HG02973 (cell line): ENCODE measurements around the gene BAIAP2L1.

ENCODE experiments used
- ATAC-seq: cut with Tn5 transposase; IDR thresholded peaks from one replicate; pipeline ENCODE4 v1.9.1; 2021; ENCODE audit warnings: moderate library complexity; ENCODE audit not compliant: unreplicated experiment

Gene BAIAP2L1

DNA sequence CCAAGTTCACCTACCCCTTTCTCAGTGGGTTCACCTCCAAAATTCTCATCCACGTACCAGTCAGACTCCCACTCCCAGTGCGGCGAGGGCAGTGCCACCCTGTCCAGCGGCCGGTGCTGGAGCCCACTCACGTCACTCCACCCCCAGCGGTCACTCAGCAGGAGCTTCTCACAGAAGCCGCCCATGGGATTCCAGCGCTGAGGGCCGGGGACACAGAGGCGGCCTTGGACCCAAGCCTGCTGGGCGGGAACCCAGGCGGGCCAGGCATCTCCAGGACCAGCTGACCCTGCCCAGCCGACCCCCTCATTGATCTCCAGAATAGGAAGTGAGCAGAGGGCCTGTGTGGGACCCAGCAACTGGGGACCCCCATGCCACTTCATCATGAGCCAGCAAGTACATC, 156.0 kb downstream of the BAIAP2L1 start:
- no peak for ATAC-seq

DNA sequence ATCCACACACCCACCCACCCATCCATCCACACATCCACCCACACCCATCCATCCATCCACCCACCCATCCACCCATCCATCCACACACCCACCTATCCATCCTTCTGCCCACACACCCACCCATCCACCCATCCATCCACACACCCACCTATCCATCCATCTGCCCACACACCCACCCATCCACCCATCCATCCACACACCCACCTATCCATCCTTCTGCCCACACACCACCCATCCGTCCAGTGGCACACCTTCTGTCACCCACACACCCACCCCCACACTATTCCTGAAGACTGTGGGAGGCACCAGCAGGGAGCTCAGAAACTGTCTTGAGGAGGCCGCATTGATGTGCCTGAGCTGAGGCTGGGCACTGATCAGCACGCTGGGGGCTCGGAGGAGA, 158.0 kb downstream of the BAIAP2L1 start:
- no peak for ATAC-seq

DNA sequence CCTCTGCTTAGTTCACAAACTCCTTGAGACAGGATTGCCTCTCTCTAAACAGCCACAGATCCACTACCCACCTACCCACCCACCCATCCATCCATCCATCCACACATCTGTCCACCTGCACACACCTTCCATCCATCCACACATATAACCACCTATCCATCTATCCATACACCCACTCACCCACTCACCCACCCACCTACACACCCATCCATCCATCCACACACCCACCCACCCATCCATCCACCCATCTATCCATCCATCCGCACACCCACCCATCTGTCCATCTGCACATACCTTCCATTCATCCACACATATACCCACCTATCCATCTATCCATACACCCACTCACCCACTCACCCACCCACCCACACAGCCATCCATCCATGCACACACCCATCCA, 158.5 kb downstream of the BAIAP2L1 start:
- ATAC-seq, result no peak

DNA sequence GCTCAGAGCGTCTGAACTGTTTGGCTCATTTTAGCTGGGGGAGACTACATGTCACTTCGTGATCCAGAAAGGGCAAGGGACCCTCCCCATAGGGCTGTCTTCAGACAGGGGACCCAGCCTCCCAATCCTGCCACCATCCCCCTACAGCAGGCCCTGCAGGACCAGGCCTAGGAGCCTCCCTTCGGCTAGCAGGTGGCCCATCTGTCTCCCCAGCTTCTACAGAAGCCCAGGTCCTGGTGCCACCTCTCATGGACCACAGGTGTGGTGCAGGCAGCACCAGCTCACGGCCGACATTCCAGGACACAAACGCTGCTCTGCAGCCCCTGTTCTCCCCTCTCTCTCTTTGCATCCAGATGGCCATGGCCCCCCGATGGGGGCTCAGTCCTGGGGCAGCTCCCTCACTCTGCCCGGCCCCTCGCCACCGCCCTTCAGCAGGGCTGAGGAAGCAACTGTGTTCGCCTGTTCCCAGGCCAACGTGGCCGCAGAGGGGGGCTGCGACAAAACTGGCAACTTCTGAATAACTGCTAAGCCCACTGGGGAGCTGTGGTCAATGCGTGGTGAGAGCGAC, 159.1 kb downstream of the BAIAP2L1 start:
- no peak for ATAC-seq
